ENCODE data around the gene TC2N.
"Not testable (repeated sequence)": the region's sequence is repeated elsewhere in the genome, so short reads cannot be mapped to it uniquely, and the experiment has no call there.

TC2N gene

DNA sequence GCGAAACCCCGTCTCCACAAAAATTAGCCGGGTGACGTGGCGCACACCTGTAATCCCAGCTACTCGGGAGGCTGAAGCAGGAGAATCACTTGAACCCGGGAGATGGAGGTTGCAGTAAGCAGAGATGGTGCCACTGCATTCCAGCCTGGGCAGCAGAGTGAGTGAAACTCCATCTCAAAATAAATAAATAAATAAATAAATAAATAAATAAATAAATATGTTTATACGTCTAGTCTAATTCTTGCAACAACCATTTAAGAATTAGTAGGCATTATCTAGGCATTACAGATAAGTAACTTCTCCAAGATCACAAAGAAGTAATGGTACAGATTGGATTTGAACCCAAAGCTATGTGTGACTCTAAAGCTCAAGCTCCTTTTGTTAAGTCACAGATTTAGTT is 22.3 kb downstream of the TC2N start:
- not testable (repeated sequence) for DNase-seq (ENCODE audit: low read depth); H3K36me3 ChIP-seq (ENCODE audit: control insufficient read depth, insufficient read depth, low read length, severe bottlenecking); H3K27me3 ChIP-seq (replicated peaks; ENCODE audit: control insufficient read depth, insufficient read depth, low read length); H3K9me3 ChIP-seq (ENCODE audit: control insufficient read depth, low read length); H3K4me3 ChIP-seq (ENCODE audit: low read length); H3K9ac ChIP-seq (ENCODE audit: low read length)
- peaks cover 14% of the 10 kb centered on the region for H3K4me1 ChIP-seq (ENCODE audit: control insufficient read depth, insufficient read depth, low read length)

DNA sequence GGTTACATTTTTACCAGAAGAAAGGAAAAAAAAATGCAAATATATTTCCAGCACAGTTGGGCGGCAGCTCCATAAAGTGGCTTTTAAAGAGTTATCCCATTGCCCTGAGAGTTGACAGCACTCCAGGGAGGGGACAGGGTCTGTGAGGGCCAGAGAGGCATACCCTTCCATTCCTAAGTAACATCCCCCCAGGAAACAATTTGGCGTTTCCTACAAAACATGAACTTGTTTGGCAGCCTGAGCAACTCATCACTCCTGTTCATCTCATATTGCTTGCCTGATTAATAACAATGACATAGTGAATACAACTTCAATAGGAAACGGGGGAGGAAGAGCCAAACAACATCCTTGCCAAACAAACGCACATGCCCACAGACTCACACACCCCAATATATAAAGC is 23.3 kb downstream of the TC2N start:
- H3K4me3 ChIP-seq (ENCODE audit: low read length) = no peak overlapping the region
- H3K36me3 ChIP-seq (ENCODE audit: control insufficient read depth, insufficient read depth, low read length, severe bottlenecking) = no peaks in the 10 kb centered on the region
- peaks cover 14% of the 10 kb centered on the region for H3K4me1 ChIP-seq (ENCODE audit: control insufficient read depth, insufficient read depth, low read length)
- DNase-seq (ENCODE audit: low read depth) = no peak
- no peak overlapping the region for H3K9ac ChIP-seq (ENCODE audit: low read length)
- H3K27me3 ChIP-seq (replicated peaks; ENCODE audit: control insufficient read depth, insufficient read depth, low read length) = no peaks in the 10 kb centered on the region
- no peaks in the 10 kb centered on the region for H3K9me3 ChIP-seq (ENCODE audit: control insufficient read depth, low read length)

DNA sequence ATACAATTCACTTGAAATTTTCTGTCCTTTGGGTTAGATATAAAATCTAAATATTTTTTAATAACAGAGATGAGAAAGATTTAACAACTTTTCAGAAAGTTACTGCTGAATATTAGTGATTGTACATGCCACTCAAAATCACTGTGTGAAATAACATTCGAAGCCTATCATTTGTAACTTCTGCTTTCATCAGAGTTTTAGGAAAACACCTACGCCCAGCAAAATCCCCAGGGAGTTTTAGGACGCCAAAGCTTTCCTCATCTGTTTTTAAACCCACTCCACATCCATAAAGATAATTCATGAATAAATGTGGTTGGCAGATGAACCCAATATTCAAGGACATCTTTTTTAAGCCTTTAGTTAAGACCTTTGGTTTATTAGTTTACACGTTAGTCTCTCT is 23.9 kb downstream of the TC2N start:
- Histone ChIP-seq H3K27me3 (replicated peaks; ENCODE audit: control insufficient read depth, insufficient read depth, low read length) (peaks cover 1% of the 10 kb centered on the region), H3K9ac (ENCODE audit: low read length) (no peak overlapping the region), H3K9me3 (ENCODE audit: control insufficient read depth, low read length) (no peaks in the 10 kb centered on the region), H3K4me3 (ENCODE audit: low read length) (no peak overlapping the region), H3K4me1 (ENCODE audit: control insufficient read depth, insufficient read depth, low read length) (peaks cover 14% of the 10 kb centered on the region), H3K36me3 (ENCODE audit: control insufficient read depth, insufficient read depth, low read length, severe bottlenecking) (no peaks in the 10 kb centered on the region)
- DNase-seq (ENCODE audit: low read depth) = no peak

DNA sequence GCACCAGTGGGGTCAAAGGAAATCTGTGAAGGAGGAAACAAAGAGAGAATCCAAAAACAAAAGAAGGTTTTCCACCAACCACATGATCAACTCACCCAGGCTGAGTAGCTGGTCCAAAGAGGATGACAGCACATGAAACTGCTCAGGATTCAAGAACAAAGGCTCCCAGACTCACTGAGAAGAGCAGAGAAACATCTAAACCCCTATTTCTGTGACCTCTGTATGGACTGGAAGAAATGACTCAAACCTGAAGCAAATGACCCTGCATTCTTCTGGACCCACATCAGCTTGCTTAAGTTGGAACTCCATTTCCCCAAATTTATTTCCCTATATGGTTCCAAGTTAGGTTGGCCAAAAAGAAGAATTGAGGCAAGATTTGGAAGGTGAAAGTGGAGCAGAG is 26.3 kb downstream of the TC2N start:
- no peak for DNase-seq (ENCODE audit: low read depth)
- no peak overlapping the region for H3K4me3 ChIP-seq (ENCODE audit: low read length)

DNA sequence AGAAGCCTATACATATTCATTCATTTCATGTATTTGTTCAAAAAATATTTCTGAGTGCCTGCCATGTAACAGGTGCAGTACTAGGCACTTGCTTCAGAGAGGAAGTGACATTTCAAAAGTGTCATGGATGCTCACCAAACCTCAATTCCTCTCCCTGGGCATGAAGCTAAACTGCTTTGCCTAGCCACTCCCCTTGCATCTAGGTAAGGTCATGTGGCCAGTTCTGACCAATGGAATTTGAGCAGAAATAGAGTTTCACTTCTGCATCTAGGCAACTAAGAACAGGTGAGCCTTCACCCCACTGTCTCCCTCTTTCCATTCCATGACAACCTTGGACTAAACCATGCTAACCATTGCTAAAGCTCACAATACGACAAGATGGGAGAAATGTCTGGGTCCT is 27.6 kb downstream of the TC2N start:
- no peak for DNase-seq (ENCODE audit: low read depth)
- Histone ChIP-seq H3K4me3 (ENCODE audit: low read length) (no peak overlapping the region), H3K27me3 (replicated peaks; ENCODE audit: control insufficient read depth, insufficient read depth, low read length) (peaks cover 18% of the 10 kb centered on the region), H3K4me1 (ENCODE audit: control insufficient read depth, insufficient read depth, low read length) (peaks cover 14% of the 10 kb centered on the region), H3K36me3 (ENCODE audit: control insufficient read depth, insufficient read depth, low read length, severe bottlenecking) (no peaks in the 10 kb centered on the region), H3K9ac (ENCODE audit: low read length) (no peak overlapping the region), H3K9me3 (ENCODE audit: control insufficient read depth, low read length) (no peaks in the 10 kb centered on the region)

More for the DNA sequence above, 26.3 kb downstream of the TC2N start:
- Histone ChIP-seq H3K36me3 (ENCODE audit: control insufficient read depth, insufficient read depth, low read length, severe bottlenecking) (no peaks in the 10 kb centered on the region), H3K9ac (ENCODE audit: low read length) (no peak overlapping the region), H3K4me1 (ENCODE audit: control insufficient read depth, insufficient read depth, low read length) (peaks cover 14% of the 10 kb centered on the region), H3K9me3 (ENCODE audit: control insufficient read depth, low read length) (no peaks in the 10 kb centered on the region), H3K27me3 (replicated peaks; ENCODE audit: control insufficient read depth, insufficient read depth, low read length) (peaks cover 10% of the 10 kb centered on the region)

DNA sequence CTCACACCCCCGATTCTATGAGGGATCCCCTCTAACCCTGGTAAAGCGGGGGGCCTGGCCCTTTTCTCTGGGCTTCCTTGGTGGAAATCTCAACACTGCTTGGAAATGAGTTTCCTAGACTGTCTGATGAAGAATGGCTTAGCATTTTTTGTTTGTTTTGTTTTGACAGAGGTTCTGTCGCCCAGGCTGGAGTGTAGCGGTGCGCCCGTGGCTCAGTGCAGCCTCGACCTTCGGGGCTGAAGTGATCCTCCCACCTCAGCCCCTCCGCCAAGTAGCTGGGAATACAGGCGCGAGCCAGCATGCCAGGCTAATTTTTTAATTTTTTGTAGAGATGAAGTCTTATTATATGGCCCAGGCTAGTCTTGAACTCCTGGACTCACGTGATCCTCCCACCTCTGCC is 30.3 kb downstream of the TC2N start:
- Histone ChIP-seq H3K9me3 (ENCODE audit: control insufficient read depth, low read length) (no peaks in the 10 kb centered on the region), H3K4me3 (ENCODE audit: low read length) (no peak overlapping the region), H3K4me1 (ENCODE audit: control insufficient read depth, insufficient read depth, low read length) (peaks cover 8% of the 10 kb centered on the region), H3K36me3 (ENCODE audit: control insufficient read depth, insufficient read depth, low read length, severe bottlenecking) (no peaks in the 10 kb centered on the region), H3K27me3 (replicated peaks; ENCODE audit: control insufficient read depth, insufficient read depth, low read length) (peaks cover 18% of the 10 kb centered on the region), H3K9ac (ENCODE audit: low read length) (no peak overlapping the region)
- no peak for DNase-seq (ENCODE audit: low read depth)

DNA sequence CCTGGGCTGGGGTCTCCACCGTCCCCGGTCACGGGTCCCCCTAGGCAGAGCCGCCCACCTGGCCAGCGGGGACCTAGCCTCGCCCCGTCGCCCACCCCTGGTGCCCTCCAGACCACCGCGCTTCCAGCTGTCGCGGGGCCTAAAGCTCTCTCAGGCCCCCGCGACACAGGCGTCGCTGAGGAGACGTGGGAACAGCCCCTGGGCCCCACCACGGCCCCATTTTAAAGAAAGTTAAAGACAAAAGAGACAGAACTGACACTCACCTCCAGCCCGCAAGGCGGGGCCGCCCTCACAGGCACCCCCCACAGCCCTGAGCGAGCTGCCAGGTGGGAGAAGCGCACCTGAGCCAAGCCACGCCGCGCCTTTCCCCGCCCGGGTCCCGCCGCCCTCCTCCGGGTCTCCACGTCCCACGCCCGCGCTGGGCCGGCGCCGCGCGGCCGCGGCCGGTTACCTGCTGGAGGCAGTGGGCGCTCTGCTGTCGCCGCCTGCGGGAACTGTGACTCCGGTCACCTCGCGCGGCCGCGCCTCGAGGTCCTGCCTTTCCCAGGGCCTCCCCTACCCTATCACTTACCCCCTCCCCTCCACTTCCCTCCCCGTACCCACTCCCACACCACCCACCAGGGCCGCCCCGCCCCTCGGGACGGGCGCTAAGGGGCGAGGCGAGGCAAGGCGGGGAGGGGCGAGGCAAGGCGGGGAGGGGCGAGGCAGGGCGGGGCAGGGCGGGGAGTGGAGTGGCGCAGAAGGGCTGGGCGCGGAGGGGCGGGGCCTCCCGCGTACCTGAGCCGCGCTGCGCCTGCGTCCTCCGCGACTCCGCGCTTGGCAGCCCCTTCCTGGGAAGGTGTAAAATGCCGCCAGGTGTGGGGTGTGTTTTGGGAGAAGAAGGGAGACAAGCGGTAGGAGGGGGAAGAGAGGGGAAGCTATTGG is 31.2 kb downstream of the TC2N start:
- Histone ChIP-seq H3K4me1 (ENCODE audit: control insufficient read depth, insufficient read depth, low read length) (peaks cover 5% of the 10 kb centered on the region), H3K36me3 (ENCODE audit: control insufficient read depth, insufficient read depth, low read length, severe bottlenecking) (no peaks in the 10 kb centered on the region), H3K27me3 (replicated peaks; ENCODE audit: control insufficient read depth, insufficient read depth, low read length) (peaks cover 18% of the 10 kb centered on the region), H3K9ac (ENCODE audit: low read length) (no peak overlapping the region), H3K4me3 (ENCODE audit: low read length) (peak overlapping the region; percentile 75), H3K9me3 (ENCODE audit: control insufficient read depth, low read length) (no peaks in the 10 kb centered on the region)
- no peak for DNase-seq (ENCODE audit: low read depth)

DNA sequence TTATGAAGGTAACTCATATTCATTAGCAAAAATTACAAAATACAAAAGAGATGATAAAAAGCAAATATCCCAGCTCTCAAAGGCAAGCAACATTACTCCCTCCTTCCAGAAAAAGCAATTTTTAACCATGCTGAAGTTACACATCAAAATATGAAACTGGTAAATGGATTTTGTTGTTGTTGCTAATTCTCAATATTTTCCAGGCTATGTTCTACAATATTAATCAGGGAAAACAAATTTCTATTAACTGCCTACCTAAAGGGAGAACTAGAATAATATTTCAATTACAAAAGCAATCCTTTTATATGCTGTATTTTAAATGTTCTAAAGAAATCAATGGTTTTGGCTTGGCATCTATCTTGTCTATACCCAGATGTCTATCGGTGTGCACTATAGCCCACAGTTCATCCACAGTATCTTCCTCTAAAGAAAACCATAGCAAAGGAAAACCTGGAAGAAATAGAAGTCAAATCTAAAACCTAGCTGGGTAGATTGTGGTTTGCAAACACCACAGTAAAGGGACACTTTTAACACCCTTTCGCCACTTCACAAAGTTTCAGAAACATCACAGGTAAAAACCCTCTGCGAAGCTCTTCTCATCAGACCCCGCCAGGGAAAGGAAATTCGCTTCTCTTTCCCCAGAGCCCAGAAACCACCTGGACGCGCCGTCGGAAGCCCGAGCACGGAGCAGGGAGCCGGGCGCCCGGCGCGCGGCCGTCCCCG is 32.0 kb downstream of the TC2N start:
- Histone ChIP-seq H3K36me3 (ENCODE audit: control insufficient read depth, insufficient read depth, low read length, severe bottlenecking) (no peaks in the 10 kb centered on the region), H3K27me3 (replicated peaks; ENCODE audit: control insufficient read depth, insufficient read depth, low read length) (peaks cover 18% of the 10 kb centered on the region), H3K4me1 (ENCODE audit: control insufficient read depth, insufficient read depth, low read length) (no peaks in the 10 kb centered on the region), H3K4me3 (ENCODE audit: low read length) (no peak overlapping the region), H3K9ac (ENCODE audit: low read length) (no peak overlapping the region), H3K9me3 (ENCODE audit: control insufficient read depth, low read length) (no peaks in the 10 kb centered on the region)
- no peak for DNase-seq (ENCODE audit: low read depth)

DNA sequence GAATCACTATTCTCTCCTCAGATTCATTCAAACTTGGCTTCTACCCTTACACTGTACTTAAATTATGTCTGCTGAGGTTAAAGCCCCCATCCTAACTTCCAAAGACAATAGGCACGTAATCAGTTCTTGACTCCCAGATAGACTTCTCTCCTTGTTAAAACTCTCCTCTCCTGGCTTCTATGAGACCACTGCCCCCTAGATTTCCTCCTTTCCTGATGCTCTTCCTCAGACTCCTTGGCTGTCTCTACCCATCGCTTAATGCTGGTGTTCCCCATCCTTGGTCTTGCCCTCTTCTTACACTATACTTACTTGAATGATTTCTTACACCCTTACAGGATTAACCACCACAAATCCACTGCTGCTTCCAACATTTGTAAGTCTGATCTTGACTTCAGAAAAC is 32.8 kb downstream of the TC2N start:
- no peak overlapping the region for H3K9ac ChIP-seq (ENCODE audit: low read length)
- no peak overlapping the region for H3K4me3 ChIP-seq (ENCODE audit: low read length)
- H3K36me3 ChIP-seq (ENCODE audit: control insufficient read depth, insufficient read depth, low read length, severe bottlenecking) = no peaks in the 10 kb centered on the region
- peaks cover 18% of the 10 kb centered on the region for H3K27me3 ChIP-seq (replicated peaks; ENCODE audit: control insufficient read depth, insufficient read depth, low read length)
- DNase-seq (ENCODE audit: low read depth) = no peak
- no peaks in the 10 kb centered on the region for H3K4me1 ChIP-seq (ENCODE audit: control insufficient read depth, insufficient read depth, low read length)
- no peaks in the 10 kb centered on the region for H3K9me3 ChIP-seq (ENCODE audit: control insufficient read depth, low read length)

DNA sequence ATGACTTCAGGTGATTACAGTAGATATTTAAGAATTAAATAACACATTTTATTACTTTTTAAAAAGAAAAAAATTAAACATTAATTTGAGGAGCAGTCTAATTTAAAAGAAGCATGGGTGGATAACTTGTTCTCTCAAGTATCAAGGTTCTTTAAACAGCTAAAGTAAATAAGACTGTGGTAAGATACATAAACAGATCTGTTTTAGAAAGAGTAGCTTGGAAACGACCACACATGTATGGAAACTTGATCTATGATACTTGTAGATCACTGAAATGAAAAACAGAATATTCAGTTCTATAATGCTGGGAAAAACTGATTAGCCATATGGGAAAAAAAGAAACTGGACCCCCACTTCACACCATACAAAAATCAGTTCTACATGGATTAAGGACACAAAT is 36.0 kb downstream of the TC2N start:
- no peaks in the 10 kb centered on the region for H3K9me3 ChIP-seq (ENCODE audit: control insufficient read depth, low read length)
- H3K27me3 ChIP-seq (replicated peaks; ENCODE audit: control insufficient read depth, insufficient read depth, low read length) = peaks cover 8% of the 10 kb centered on the region
- no peak overlapping the region for H3K4me3 ChIP-seq (ENCODE audit: low read length)
- H3K36me3 ChIP-seq (ENCODE audit: control insufficient read depth, insufficient read depth, low read length, severe bottlenecking) = no peaks in the 10 kb centered on the region
- no peaks in the 10 kb centered on the region for H3K4me1 ChIP-seq (ENCODE audit: control insufficient read depth, insufficient read depth, low read length)
- no peak for DNase-seq (ENCODE audit: low read depth)
- no peak overlapping the region for H3K9ac ChIP-seq (ENCODE audit: low read length)

DNA sequence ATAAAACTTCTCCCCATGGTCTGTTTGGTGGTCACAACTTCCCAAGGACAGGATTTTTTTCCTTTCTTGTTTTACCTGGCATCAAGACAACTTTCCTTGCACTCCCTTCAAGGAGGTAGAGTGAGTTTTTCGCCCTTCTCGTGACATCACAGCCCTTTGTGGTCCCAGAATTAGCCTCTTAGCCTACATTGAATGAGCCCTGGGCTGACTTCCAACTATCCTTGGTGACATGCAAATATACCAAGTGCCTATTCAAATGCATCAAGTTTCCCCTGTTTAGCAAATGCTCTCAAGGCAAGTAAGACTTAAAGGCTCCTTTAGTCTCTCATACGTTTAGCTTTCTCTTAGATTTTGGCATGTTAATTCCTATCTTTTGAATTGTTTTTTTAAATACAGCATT is 36.6 kb downstream of the TC2N start:
- H3K27me3 ChIP-seq (replicated peaks; ENCODE audit: control insufficient read depth, insufficient read depth, low read length) = peaks cover 6% of the 10 kb centered on the region
- H3K9me3 ChIP-seq (ENCODE audit: control insufficient read depth, low read length) = no peaks in the 10 kb centered on the region
- no peaks in the 10 kb centered on the region for H3K36me3 ChIP-seq (ENCODE audit: control insufficient read depth, insufficient read depth, low read length, severe bottlenecking)
- no peak overlapping the region for H3K9ac ChIP-seq (ENCODE audit: low read length)
- no peaks in the 10 kb centered on the region for H3K4me1 ChIP-seq (ENCODE audit: control insufficient read depth, insufficient read depth, low read length)
- no peak overlapping the region for H3K4me3 ChIP-seq (ENCODE audit: low read length)
- DNase-seq (ENCODE audit: low read depth) = no peak

All from adipocyte (in vitro differentiated cells).